HG03571 (cell line): ENCODE measurements around the gene KPNA5.

ENCODE experiments used
- ATAC-seq: cut with Tn5 transposase; IDR thresholded peaks from one replicate; pipeline ENCODE4 v1.9.1; 2021; ENCODE audit not compliant: unreplicated experiment

KPNA5 gene

GRCh38 chr6:116779573-116780164 lies 98.7 kb downstream of the KPNA5 start:
- ATAC-seq = no peak

- ATAC-seq = no peak
Observed at GRCh38 chr6:116783852-116784251, 102.8 kb downstream of the KPNA5 start.
